ENCODE data around the gene KRT81.
"Not testable (repeated sequence)": the region's sequence is repeated elsewhere in the genome, so short reads cannot be mapped to it uniquely, and the experiment has no call there.

Gene KRT81

DNA sequence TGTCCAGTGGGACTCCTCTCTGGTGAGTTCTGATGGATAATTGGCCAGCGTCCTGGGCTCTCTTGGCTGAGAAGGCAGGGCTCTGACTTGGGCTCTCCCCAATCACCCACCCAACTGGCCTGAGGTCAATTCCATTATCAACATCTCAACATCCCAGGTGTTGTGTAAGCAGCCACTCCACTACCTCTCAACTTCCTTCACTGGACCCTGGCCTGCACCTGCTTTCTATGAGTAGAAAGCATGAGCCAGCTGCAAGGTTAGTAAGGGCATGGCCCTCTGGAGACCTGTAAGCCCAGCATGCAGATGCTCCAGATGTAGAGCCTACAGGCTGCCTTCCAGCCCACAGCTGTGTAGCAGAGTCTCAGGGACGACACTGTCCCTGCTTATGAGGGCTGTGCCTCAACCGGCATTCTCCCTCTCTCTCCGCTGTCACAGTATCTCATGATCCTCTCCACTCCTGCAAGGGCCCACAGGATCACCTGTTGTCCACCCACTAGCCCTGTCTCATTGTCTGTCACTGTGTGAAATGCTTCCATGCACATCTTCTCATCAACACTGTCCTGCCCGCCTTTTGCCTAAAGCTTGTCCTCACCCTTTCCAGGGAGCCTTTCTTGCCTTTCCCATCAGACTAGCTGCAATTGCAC, 5.4 kb upstream of the KRT81 start:
- DNase-seq (ENCODE audit: low read depth, low spot score), result no peak

DNA sequence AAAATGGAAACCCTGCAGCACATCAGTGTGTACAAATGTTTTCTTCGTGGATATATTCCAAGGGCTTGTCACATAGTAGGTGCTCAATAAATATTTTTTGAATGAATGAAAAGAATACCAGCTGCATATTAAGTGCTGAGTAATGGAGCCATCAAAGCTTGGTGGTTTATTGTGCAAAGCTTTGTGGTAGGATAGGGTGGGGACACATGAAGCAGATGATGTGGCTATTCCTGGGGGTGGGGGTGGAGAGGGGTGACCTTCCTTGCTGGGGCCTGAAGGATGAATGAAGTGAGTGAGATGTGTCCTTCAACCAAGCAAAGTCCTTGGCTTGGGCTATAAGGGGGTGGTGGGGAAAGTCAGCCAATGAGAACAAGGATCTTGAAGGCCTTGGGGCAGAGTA, 4.3 kb upstream of the KRT81 start:
- DNase-seq (ENCODE audit: low read depth, low spot score), result no peak

DNA sequence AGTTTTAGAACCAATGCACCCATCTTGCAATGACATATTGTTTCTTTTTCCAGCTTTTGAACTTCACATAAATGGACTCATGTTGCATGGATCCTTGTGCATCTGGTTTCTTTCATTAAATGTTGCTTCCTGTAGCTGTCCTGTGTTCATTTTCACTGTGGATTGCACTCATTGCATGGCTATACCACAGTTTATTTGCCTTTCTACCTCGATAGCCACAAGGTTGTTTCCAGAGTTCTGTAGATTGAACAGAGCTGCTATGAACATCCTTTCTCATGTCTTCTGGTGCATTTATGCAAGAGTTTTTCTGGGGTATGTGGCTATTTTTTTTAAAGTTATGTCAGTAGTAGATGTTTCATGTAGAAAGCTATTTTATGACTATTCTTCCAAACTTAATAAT, 3.5 kb upstream of the KRT81 start:
- no peak for DNase-seq (ENCODE audit: low read depth, low spot score)

GRCh38 chr12:52293926-52294325, 2.6 kb upstream of the KRT81 start:
- no peak for DNase-seq (ENCODE audit: low read depth, low spot score)

DNA sequence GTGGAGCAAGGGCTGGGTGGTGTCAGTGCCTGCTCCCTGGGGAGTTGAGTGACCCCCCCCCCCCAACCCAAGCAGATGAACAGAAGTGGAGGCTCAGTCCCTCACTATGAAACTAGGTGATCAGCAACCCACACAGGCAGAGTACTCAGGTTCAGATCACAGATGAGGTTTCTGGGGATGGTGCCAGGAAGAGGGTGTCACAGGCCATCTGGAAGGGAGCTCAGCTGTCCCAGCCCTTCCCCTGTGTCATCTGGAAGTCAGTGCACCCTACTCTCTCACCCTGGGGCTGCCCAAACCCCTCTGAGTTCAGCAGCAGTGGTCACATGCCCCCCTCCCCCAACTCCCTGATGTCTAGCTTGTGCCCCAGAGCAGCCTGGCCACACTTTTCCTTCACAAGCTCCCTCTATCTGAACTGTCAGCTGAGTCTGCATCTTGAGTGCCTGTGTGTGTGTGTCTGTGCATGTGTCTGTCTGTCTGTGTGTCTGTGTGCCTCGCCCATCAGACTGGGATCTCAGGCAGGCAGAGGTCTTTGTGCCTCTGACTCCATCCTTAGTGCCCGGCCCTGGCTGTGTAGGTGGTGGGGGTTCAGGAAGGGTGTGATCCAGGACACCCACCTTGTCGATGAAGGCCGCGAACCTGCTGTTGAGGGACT, 725 bp downstream of the KRT81 start:
- not testable (repeated sequence) for DNase-seq (ENCODE audit: low read depth, low spot score)

DNA sequence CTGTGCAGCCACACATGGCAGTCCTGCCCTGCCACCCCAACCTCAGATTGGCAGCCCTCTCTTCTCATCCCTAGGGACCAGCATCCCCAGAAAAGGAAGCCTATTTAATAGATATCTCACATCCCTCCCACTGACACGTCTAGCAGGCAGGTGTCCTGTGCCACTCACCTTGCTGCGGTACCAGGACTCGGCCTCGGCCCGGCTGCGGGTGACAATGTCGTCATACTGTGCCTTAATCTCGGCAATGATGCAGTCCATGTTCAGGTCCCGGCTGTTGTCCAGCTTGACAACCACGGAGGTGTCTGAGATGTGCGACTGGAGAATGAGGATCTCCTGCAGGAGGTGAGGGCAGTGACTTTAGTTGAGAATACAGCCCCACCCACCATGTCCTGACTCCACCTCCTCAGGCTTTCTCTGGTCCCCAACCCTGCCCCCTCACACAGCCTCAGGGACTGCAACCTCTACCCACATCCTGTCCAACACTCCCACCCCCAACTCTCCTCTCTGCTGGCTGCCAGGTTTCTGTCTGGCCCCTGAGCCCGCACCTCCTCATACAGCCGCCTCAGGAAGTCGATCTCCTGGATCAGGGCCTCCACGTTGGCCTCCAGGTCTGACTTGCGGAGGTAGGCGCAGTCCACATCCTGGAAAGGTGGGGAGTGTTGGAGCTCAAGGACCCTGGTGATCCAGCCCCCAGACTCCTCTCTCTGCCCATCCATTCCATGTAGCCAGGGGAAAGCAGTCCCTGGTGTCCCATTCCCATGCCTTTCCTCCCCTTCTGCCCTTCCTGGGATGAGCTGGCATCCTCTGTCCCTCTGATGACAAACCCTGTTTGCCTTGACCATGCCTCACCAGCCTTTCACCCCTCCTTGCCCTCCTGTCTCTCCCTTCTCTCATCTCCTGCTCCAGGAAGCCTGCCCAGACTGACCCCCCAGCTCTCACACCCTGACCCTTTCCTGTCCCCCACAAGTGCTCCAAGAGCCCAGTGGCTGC, 3.2 kb downstream of the KRT81 start:
- not testable (repeated sequence) for DNase-seq (ENCODE audit: low read depth, low spot score)

GRCh38 chr12:52286857-52287785, 4.2 kb downstream of the KRT81 start:
- not testable (repeated sequence) for DNase-seq (ENCODE audit: low read depth, low spot score)

GRCh38 chr12:52285851-52286530, 5.3 kb downstream of the KRT81 start:
- DNase-seq (ENCODE audit: low read depth, low spot score), result no peak

GRCh38 chr12:52285172-52285745, 6.1 kb downstream of the KRT81 start:
- DNase-seq (ENCODE audit: low read depth, low spot score), result no peak

GRCh38 chr12:52284562-52285171, 6.7 kb downstream of the KRT81 start:
- no peak for DNase-seq (ENCODE audit: low read depth, low spot score)

DNA sequence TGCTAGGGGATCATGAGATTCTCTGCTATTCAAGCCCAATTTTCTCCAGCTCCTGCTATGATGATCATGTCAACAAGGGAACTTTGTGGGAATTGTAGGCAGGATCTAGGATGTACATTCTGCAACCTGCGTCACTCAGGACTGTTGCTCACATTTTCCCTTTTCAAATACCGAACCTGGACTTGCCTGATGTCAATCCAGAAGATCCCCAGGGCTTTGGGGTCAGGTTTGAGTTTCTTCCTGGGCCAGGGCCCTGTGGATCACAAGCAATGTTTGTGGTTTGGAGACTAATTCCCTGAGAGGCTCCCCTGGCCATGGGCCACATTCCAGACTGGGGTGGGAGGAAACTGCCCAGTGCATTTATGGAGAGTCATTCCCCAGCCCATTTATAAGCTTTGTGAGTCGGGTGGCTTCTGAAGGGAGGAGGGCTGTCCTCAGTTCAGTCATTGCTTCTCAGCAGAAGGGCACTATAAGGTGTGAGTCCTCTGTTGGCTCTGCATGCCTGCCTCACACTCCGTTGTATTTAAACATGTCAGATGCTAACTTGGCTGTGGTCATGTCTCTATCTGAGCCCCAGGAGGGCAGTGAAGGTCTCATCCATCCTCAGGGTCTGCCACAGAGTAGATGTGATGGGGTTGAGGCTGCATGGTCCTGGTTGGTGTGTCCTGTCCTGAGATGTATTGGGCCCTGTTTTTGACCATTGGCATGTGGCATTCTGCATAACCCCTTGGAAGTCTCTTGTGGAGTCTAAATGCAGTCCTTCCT, 10.4 kb downstream of the KRT81 start:
- DNase-seq (ENCODE audit: low read depth, low spot score), result peak; percentile 66

DNA sequence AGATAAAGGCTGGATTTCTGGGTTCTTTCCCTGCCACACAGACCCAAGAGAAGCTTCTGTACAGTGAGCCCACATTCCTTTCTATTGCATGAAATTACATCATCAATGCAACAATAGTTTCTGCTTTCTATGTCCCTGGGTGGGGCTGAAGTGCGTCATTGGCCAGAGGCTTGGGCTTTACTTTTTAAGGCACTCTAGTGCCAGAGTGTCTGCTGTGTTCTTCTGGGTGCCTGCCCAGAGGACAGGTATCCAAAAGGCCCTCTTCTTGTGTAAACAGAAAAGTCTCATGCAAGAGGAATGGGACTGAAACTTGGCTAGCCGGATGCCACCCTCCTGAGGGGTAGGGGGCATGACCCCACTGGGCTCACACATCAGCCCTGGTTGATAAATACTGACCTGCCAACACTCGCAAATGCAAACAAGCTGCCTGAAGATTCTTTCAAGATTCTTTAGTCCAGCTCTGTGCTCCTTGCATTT, 11.0 kb downstream of the KRT81 start:
- DNase-seq (ENCODE audit: low read depth, low spot score), result no peak

DNA sequence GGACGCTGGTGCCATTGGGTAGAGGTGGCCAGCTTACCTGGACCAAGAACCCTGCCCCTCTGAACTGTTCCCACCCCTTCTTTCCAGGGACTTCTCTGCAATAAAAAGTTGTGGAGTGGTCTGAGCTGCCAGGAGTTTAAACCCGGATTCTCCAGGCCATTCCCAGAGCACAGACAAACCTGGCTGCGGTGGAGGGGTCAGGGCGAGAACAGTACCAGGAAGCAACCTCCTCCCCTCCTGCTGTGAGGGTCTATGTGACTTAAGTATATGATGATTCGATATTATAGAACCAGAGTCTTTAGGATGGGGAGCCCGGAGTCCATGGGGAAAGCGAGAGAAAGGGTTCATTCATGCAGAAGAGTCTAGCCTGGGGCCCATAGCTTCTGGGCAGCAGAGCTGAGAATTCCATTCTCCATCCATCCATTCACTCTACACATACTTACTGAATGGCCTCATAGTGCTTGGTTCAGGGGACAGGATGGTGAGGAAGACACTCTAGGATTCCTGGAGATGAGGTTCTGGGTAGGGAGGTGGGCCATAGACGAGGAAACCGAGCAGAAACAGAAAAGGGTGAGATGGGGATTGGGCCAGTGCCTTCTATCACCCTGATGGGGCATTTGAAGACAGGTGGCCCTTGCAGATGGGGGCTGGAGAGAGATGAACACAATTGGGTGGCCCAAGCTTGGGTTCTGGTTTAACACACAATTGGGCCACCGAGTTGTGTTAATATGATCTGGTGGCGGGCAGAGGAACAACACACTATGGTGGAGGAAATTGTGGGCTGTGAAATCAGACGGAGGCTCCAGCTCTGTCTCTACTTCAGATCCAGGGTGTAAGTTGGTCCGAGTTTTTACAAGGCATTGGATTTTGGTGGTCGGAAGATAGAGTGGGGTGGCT, 11.7 kb downstream of the KRT81 start:
- DNase-seq (ENCODE audit: low read depth, low spot score), result no peak

- DNase-seq (ENCODE audit: low read depth, low spot score), result no peak
These were observed 12.5 kb downstream of the KRT81 start for GRCh38 chr12:52278575-52279421.

- DNase-seq (ENCODE audit: low read depth, low spot score), result no peak
These were observed 13.7 kb downstream of the KRT81 start for GRCh38 chr12:52277486-52278245.

GRCh38 chr12:52275686-52276085, 15.6 kb downstream of the KRT81 start:
- no peak for DNase-seq (ENCODE audit: low read depth, low spot score)
